NCI-H345 treated with DMSO at 0.1 percent for 48 hours (cell line): ENCODE results near the gene NDRG2.
A peak's percentile ranks its signal among the peaks of the same experiment; 100 is the strongest.

Experiments
- DNase-seq: peaks from one replicate; lab custom pipeline; 2025; ENCODE audit not compliant: unreplicated experiment; lab: John Stamatoyannopoulos, UW

NDRG2 gene

DNA sequence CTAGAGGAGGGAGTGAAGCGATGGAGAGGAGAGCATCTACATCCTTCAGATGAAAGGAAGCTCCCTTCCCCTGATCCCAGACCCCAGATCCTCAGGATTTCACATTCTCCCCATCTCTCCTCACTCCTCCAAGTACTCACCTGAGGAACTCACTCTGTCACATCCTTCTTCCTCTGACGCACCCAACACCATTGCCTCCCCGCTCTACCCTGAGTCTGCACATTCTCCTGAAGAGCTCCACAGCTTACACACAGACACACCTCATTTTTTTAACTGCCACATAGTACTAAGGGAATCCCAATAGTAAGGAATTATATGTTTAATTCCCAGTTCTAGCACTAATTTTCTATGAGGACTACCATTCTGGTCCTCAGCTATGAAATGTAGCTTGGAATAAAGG lies 51.4 kb downstream of the NDRG2 start:
- no peak for DNase-seq

DNA sequence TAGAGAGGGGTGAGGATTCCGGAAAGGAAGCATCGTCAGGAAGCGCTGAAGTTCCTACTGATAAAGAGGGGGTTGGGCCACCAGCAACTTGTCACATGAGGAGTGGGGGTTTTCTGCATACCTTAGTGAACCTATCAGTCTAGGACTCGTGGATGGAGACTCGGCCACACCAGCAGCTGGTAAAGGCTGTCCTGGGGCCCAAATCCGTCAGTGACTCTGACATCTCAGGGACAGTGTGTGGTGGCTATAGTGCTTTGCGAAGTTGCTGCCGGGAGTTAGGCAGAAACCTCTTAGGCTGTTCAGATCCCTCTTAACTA lies 53.2 kb downstream of the NDRG2 start:
- DNase-seq: no peak

DNA sequence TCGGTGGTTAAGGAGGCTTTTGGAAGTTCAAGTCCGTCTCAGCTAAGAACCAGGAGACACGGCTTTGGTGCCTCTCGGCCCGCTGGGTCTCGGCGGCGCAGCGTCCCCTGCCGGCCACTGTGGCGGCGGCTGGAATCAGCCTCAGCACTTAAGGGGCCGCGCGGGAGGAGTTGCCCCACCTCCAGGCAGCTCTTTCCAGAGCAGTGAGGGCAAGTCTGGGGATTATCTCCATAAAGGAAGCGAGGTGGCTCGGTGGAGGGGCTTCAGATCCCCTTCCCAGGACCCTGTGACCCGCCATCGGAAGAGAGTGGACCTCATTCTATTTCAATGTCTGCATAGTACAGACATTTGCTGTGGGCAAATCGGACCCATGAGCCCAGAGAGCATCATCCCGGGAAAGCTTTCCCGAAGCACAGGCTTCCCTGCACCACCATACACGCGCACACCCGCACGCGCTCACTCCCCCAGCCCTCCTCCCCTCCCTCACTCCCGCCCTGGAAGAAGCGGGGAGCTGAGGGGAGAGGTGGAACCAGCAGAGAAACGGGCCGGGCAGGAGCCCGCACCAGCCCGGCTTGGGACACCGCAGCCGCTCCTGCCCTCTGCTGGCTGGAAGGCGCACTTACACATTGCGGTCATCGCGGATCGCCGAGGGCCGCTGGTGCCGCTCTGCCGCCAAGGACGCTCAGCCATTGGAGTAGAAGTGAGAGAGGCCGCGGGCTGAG lies 53.7 kb downstream of the NDRG2 start:
- DNase-seq: peak; percentile 55

DNA sequence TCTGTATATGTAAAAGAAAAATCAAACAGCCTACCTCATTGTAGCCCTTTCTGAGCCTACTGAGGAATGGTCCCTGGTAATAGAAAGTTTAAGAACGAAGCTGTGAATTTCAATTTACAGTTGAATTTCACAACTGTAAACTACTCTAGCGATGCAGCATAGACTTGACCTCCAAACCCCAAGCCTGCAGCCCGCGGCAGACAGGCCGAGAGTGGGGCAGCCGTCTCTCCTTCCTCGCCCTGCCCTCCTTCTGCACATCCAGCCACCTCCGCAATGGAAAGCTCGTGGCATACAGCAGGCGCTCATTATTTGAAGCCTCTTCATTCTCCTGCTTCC lies 54.2 kb downstream of the NDRG2 start:
- no peak for DNase-seq

DNA sequence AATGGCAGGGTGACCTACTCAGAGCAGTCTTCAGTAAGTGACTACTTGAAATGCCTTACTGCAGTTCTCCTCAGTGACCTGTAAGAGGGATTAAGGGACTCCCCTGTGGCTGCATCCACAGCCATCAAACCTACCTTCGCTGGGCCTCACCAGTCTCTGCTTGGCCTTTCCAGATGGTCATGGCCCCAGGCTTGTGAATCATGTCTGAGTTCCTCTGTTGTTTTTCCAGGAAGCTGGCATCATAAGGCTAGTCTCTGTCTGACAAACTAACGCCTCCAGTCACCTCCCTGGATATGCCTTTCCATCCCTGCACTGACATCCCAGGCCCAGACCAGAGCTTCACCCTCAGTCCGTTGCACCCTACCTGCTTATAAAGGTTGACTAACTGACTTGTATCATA lies 55.5 kb downstream of the NDRG2 start:
- no peak for DNase-seq
